ENCODE results near the gene OR11H6.

DNA sequence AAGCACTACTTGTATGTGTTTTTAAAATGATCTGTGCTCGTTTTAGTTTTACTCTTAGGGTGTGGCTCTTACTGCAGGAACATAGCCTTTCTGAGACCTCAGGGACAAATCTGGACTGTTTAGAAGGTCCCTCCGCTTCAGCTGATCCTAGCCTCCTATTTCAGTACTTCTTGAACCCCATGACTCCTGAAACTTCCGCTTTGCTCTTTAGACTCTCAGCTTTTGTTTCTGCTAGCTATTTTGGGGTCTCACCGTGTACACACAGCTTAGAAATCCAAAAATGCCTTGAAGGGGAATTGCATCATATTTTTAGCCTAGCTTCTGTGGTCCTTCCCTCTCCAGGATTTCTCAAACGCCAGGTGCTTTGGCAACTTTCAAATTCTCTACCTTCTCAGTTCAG is 24.5 kb upstream of the OR11H6 start:
- TF ChIP-seq SPI1 (IDR thresholded peaks at IDR 0.05; ENCODE audit: borderline replicate concordance, low read depth) (no peak), GABPA (IDR thresholded peaks at IDR 0.05; ENCODE audit: low read depth) (no peak), POLR2AphosphoS5 (IDR thresholded peaks at IDR 0.05; ENCODE audit: low read depth) (no peak)
- TF ChIP-seq, protein P1, sequence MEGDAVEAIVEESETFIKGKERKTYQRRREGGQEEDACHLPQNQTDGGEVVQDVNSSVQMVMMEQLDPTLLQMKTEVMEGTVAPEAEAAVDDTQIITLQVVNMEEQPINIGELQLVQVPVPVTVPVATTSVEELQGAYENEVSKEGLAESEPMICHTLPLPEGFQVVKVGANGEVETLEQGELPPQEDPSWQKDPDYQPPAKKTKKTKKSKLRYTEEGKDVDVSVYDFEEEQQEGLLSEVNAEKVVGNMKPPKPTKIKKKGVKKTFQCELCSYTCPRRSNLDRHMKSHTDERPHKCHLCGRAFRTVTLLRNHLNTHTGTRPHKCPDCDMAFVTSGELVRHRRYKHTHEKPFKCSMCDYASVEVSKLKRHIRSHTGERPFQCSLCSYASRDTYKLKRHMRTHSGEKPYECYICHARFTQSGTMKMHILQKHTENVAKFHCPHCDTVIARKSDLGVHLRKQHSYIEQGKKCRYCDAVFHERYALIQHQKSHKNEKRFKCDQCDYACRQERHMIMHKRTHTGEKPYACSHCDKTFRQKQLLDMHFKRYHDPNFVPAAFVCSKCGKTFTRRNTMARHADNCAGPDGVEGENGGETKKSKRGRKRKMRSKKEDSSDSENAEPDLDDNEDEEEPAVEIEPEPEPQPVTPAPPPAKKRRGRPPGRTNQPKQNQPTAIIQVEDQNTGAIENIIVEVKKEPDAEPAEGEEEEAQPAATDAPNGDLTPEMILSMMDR (IDR thresholded peaks at IDR 0.05; ENCODE audit: insufficient read depth, low read length) = no peak
- TF ChIP-seq, protein P2, sequence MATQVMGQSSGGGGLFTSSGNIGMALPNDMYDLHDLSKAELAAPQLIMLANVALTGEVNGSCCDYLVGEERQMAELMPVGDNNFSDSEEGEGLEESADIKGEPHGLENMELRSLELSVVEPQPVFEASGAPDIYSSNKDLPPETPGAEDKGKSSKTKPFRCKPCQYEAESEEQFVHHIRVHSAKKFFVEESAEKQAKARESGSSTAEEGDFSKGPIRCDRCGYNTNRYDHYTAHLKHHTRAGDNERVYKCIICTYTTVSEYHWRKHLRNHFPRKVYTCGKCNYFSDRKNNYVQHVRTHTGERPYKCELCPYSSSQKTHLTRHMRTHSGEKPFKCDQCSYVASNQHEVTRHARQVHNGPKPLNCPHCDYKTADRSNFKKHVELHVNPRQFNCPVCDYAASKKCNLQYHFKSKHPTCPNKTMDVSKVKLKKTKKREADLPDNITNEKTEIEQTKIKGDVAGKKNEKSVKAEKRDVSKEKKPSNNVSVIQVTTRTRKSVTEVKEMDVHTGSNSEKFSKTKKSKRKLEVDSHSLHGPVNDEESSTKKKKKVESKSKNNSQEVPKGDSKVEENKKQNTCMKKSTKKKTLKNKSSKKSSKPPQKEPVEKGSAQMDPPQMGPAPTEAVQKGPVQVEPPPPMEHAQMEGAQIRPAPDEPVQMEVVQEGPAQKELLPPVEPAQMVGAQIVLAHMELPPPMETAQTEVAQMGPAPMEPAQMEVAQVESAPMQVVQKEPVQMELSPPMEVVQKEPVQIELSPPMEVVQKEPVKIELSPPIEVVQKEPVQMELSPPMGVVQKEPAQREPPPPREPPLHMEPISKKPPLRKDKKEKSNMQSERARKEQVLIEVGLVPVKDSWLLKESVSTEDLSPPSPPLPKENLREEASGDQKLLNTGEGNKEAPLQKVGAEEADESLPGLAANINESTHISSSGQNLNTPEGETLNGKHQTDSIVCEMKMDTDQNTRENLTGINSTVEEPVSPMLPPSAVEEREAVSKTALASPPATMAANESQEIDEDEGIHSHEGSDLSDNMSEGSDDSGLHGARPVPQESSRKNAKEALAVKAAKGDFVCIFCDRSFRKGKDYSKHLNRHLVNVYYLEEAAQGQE (IDR thresholded peaks at IDR 0.05; ENCODE audit: insufficient replicate concordance, low read depth) = no peak
